A673 (cell line): ENCODE data around the gene TMOD1.

Experiments used
- CTCF ChIP-seq: fragments of 300-800, 200-600 bp; sonication (generic); conservative IDR thresholded peaks from 2 replicates; pipeline ENCODE4 v1.5.1; 2017; ENCODE audit warnings: low read depth, mild to moderate bottlenecking, antibody characterized with exemption, low read length, moderate library complexity, mixed read lengths
- EZH2 ChIP-seq: fragments of 200-600 bp; sonication (generic); IDR thresholded peaks from 2 replicates; pipeline ENCODE4 v1.6.1; 2017; ENCODE audit warnings: borderline replicate concordance, low read depth, mild to moderate bottlenecking, mixed read lengths, antibody characterized with exemption, low read length; ENCODE audit not compliant: poor library complexity, severe bottlenecking

- TF ChIP-seq CTCF (no peak), EZH2 (no peak)
These were observed 23.0 kb upstream of the TMOD1 start for GRCh38 chr9:97478301-97478981.
